CD4-positive, alpha-beta T cell treated with Interleukin-2 at 100 ng/mL for 4 hours (primary cell): ENCODE results near the gene ZNF460.

ENCODE experiments used
- DNase-seq: peaks from one replicate; pipeline ENCODE4 v3.0.0-alpha.2; 2020; ENCODE audit warnings: low spot score

The ZNF460 gene

GRCh38 chr19:57280962-57281400 is 696 bp downstream of the ZNF460 start:
- peak; percentile 45 for DNase-seq

GRCh38 chr19:57282011-57282643 is 1.8 kb downstream of the ZNF460 start:
- DNase-seq, result no peak

- DNase-seq, result no peak
These were observed 8.1 kb downstream of the ZNF460 start for GRCh38 chr19:57288373-57288772.

GRCh38 chr19:57290970-57291369 is 10.7 kb downstream of the ZNF460 start:
- DNase-seq, result no peak

- no peak for DNase-seq
These were observed 12.3 kb downstream of the ZNF460 start for GRCh38 chr19:57292547-57292946.

GRCh38 chr19:57293719-57294118 is 13.4 kb downstream of the ZNF460 start:
- no peak for DNase-seq

- no peak for DNase-seq
These were observed 21.8 kb downstream of the ZNF460 start for GRCh38 chr19:57302020-57302465.

- DNase-seq, result no peak
These were observed 22.6 kb downstream of the ZNF460 start for GRCh38 chr19:57302727-57303401.

- no peak for DNase-seq
These were observed 24.8 kb downstream of the ZNF460 start for GRCh38 chr19:57305056-57305455.

GRCh38 chr19:57308514-57308913 is 28.2 kb downstream of the ZNF460 start:
- no peak for DNase-seq

GRCh38 chr19:57310792-57311191 is 30.5 kb downstream of the ZNF460 start:
- DNase-seq, result no peak

- no peak for DNase-seq
These were observed 33.9 kb downstream of the ZNF460 start for GRCh38 chr19:57314146-57314545.

GRCh38 chr19:57317503-57317902 is 37.2 kb downstream of the ZNF460 start:
- no peak for DNase-seq

GRCh38 chr19:57319869-57320179 is 39.5 kb downstream of the ZNF460 start:
- no peak for DNase-seq

GRCh38 chr19:57320180-57321084 is 40.1 kb downstream of the ZNF460 start, which contains the start of gene ZNF543:
Gene ZNF543 (plus strand): TSS chr19:57320472. CDS start chr19:57320854, 382 bp downstream.
- peak; percentile 94 for DNase-seq

- DNase-seq, result no peak
These were observed 40.8 kb downstream of the ZNF460 start for GRCh38 chr19:57321116-57321515.

- no peak for DNase-seq
These were observed 41.5 kb downstream of the ZNF460 start for GRCh38 chr19:57321751-57322150.

GRCh38 chr19:57324992-57325391 is 44.7 kb downstream of the ZNF460 start:
- no peak for DNase-seq

- DNase-seq, result no peak
These were observed 47.7 kb downstream of the ZNF460 start for GRCh38 chr19:57327993-57328392.

GRCh38 chr19:57334191-57334590 is 53.9 kb downstream of the ZNF460 start:
- no peak for DNase-seq

- no peak for DNase-seq
These were observed 58.6 kb downstream of the ZNF460 start for GRCh38 chr19:57338877-57339276.

- DNase-seq, result no peak
These were observed 62.3 kb downstream of the ZNF460 start for GRCh38 chr19:57342582-57342981.
